Measurements from ENCODE around the gene TIGD3. TPM values are rescaled to one million over a fixed set of nuclear protein-coding genes. Genes with fewer than 3 reads are reported as not detected.
A peak's percentile ranks its signal among the peaks of the same experiment; 100 is the strongest.

Gene TIGD3
- total and polyA plus RNA-seq, 9 of the 15 experiments (the other 6 are each of a cell fraction or from before 2014, with no cell fraction given): 0.06 to 1.3 (median 0.56) TPM

- TF ChIP-seq, protein P1, sequence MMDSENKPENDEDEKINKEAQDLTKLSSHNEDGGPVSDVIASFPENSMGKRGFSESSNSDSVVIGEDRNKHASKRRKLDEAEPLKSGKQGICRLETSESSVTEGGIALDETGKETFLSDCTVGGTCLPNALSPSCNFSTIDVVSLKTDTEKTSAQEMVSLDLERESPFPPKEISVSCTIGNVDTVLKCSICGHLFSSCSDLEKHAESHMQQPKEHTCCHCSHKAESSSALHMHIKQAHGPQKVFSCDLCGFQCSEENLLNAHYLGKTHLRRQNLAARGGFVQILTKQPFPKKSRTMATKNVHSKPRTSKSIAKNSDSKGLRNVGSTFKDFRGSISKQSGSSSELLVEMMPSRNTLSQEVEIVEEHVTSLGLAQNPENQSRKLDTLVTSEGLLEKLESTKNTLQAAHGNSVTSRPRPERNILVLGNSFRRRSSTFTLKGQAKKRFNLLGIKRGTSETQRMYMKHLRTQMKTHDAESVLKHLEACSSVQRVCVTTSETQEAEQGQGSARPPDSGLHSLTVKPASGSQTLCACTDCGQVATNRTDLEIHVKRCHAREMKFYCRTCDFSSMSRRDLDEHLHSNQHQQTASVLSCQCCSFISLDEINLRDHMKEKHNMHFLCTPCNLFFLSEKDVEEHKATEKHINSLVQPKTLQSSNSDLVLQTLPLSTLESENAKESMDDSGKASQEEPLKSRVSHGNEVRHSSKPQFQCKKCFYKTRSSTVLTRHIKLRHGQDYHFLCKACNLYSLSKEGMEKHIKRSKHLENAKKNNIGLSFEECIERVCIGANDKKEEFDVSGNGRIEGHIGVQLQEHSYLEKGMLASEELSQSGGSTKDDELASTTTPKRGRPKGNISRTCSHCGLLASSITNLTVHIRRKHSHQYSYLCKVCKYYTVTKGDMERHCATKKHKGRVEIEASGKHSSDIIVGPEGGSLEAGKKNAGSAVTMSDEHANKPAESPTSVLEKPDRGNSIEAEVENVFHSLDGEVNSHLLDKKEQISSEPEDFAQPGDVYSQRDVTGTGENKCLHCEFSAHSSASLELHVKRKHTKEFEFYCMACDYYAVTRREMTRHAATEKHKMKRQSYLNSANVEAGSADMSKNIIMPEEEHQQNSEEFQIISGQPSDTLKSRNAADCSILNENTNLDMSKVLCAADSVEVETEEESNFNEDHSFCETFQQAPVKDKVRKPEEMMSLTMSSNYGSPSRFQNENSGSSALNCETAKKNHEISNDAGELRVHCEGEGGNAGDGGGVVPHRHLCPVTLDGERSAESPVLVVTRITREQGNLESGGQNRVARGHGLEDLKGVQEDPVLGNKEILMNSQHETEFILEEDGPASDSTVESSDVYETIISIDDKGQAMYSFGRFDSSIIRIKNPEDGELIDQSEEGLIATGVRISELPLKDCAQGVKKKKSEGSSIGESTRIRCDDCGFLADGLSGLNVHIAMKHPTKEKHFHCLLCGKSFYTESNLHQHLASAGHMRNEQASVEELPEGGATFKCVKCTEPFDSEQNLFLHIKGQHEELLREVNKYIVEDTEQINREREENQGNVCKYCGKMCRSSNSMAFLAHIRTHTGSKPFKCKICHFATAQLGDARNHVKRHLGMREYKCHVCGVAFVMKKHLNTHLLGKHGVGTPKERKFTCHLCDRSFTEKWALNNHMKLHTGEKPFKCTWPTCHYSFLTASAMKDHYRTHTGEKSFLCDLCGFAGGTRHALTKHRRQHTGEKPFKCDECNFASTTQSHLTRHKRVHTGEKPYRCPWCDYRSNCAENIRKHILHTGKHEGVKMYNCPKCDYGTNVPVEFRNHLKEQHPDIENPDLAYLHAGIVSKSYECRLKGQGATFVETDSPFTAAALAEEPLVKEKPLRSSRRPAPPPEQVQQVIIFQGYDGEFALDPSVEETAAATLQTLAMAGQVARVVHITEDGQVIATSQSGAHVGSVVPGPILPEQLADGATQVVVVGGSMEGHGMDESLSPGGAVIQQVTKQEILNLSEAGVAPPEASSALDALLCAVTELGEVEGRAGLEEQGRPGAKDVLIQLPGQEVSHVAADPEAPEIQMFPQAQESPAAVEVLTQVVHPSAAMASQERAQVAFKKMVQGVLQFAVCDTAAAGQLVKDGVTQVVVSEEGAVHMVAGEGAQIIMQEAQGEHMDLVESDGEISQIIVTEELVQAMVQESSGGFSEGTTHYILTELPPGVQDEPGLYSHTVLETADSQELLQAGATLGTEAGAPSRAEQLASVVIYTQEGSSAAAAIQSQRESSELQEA (IDR thresholded peaks at IDR 0.05; ENCODE audit: low read depth): no peak
- TF ChIP-seq IRF1 (CRISPR knock-in tag; IDR thresholded peaks at IDR 0.05; ENCODE audit: borderline replicate concordance) (no peak), ZEB2 (IDR thresholded peaks at IDR 0.05) (no peak), YBX1 (IDR thresholded peaks at IDR 0.05) (no peak), IFI16 (CRISPR knock-in tag; IDR thresholded peaks at IDR 0.05) (no peak), ETV5 (CRISPR knock-in tag; IDR thresholded peaks at IDR 0.05; ENCODE audit: low read depth) (no peak), MYBL2 (IDR thresholded peaks at IDR 0.05; ENCODE audit: low read depth) (no peak), MYBL2 (CRISPR knock-in tag; IDR thresholded peaks at IDR 0.05; ENCODE audit: borderline replicate concordance) (no peak), JUND (IDR thresholded peaks at IDR 0.05; ENCODE audit: borderline replicate concordance, low read depth, low read length) (no peak), JUND (tag; IDR thresholded peaks at IDR 0.05; ENCODE audit: borderline replicate concordance, low read depth, low read length) (no peak), SREBF2 (CRISPR knock-in tag; IDR thresholded peaks at IDR 0.05) (no peak), ZNF551 (CRISPR knock-in tag; IDR thresholded peaks at IDR 0.05) (no peak), ATF1 (CRISPR knock-in tag; IDR thresholded peaks at IDR 0.05) (no peak), ATF1 (tag; IDR thresholded peaks at IDR 0.05) (no peak), CTBP1 (IDR thresholded peaks at IDR 0.05; ENCODE audit: borderline replicate concordance) (peak; percentile 31; the same call in 1 of the 2 replicates), RFX1 (IDR thresholded peaks at IDR 0.05) (no peak), ZNF347 (CRISPR knock-in tag; IDR thresholded peaks at IDR 0.05; ENCODE audit: low read depth) (no peak), TRIM28 (IDR thresholded peaks at IDR 0.05) (no peak)
- TF ChIP-seq, protein P2, sequence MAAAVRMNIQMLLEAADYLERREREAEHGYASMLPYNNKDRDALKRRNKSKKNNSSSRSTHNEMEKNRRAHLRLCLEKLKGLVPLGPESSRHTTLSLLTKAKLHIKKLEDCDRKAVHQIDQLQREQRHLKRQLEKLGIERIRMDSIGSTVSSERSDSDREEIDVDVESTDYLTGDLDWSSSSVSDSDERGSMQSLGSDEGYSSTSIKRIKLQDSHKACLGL (CRISPR knock-in tag; IDR thresholded peaks at IDR 0.05; ENCODE audit: borderline replicate concordance, poor library complexity, severe bottlenecking): no peak
- TF ChIP-seq, protein P3, sequence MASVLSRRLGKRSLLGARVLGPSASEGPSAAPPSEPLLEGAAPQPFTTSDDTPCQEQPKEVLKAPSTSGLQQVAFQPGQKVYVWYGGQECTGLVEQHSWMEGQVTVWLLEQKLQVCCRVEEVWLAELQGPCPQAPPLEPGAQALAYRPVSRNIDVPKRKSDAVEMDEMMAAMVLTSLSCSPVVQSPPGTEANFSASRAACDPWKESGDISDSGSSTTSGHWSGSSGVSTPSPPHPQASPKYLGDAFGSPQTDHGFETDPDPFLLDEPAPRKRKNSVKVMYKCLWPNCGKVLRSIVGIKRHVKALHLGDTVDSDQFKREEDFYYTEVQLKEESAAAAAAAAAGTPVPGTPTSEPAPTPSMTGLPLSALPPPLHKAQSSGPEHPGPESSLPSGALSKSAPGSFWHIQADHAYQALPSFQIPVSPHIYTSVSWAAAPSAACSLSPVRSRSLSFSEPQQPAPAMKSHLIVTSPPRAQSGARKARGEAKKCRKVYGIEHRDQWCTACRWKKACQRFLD (CRISPR knock-in tag; IDR thresholded peaks at IDR 0.05): no peak
Measured at GRCh38 chr11:65355776-65356393, 1.3 kb downstream of the TIGD3 start (continued).
